Ascending aorta (tissue), 2 donors: ENCODE data around the gene PTPN1. TPM values are rescaled to one million over a fixed set of nuclear protein-coding genes. Genes with fewer than 3 reads are reported as not detected.
A peak's percentile ranks its signal among the peaks of the same experiment; 100 is the strongest.

Experiments
- DNase-seq, 2 donors: peaks; one replicate each; pipeline ENCODE4 v3.0.0-alpha.2; 2019; ENCODE audit warnings: low spot score in 2 of 2
- H3K27ac ChIP-seq, 2 donors: fragments of 200-600 bp; sonication (generic); one replicate each; pipeline ENCODE4 v1.5.1; 2016 to 2017; ENCODE audit warnings: mild to moderate bottlenecking in 1 of 2
- H3K27me3 ChIP-seq: fragments of 200-600 bp; sonication (generic); one replicate; pipeline ENCODE4 v1.5.1; 2017
- H3K36me3 ChIP-seq, 2 donors: fragments of 200-600 bp; sonication (generic); one replicate each; pipeline ENCODE4 v1.5.1; 2016
- H3K4me1 ChIP-seq, 2 donors: fragments of 200-600 bp; sonication (generic); one replicate each; pipeline ENCODE4 v1.5.1; 2016 to 2017; ENCODE audit warnings: mild to moderate bottlenecking in 1 of 2
- H3K4me3 ChIP-seq, 2 donors: fragments of 200-600 bp; sonication (generic); one replicate each; pipeline ENCODE4 v1.5.1; 2016 to 2017; ENCODE audit warnings: mild to moderate bottlenecking in 1 of 2
- H3K9me3 ChIP-seq, 2 donors: fragments of 200-600 bp; sonication (generic); one replicate each; pipeline ENCODE4 v1.5.1; 2016
- CTCF ChIP-seq, 3 experiments: fragments of 200-600 bp in 2 of 3; fragments of 450-650 bp in 1 of 3; sonication (generic) in 2 of 3; IDR thresholded peaks; one replicate each; pipeline ENCODE4 v1.5.1; 2016 to 2019; ENCODE audit warnings: antibody characterized with exemption in 3 of 3, mild to moderate bottlenecking in 1 of 3, moderate library complexity in 1 of 3
- intact Hi-C: fragments of 100-400 bp; cut with DNase I; formaldehyde crosslinking; loops from one replicate; pipeline ENCODE4 v1.15.1; 2023
- total RNA-seq: library from RNA; depleted of rRNA; stranded (reverse); fragments of >200 nt; gene quantifications from one replicate; pipeline ENCODE4 v1.1.0, GENCODE V29; 2016

PTPN1 gene
- total RNA-seq, 1 donor from 2014 or later: 30.2 TPM

DNA sequence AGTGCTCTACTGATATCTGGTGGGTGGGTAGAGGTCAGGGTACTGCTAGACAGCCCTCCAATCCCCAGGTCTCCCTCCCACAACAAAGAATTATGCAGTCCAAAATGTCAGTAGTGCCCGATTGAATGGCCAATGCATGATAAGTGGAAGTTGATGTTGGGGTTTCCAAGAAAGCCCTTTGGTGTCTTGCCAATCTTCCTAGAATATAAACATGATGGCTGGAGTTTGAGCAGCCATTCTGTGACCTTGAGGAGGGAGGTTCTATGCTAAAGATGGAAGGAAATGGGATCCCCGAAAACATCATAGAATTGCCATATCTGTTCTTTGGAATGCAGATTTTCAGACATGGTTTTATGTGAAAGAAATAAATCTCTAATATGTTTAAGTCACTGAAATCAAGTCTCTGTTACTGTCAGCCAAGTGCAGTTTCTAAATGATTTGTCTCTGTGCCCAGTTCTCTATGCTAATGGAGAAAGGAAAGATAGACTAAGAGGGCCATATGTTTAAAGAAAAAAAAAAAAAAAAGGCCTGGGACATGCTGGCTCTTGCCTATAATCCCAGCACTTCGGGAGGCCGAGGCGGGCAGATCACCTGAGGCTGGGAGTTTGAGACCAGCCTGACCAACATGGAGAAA is 32.8 kb upstream of the PTPN1 start:
- H3K9me3 ChIP-seq: no peaks in the 10 kb centered on the region
- TF ChIP-seq CTCF (IDR thresholded peaks at IDR 0.05): no peak
- intact Hi-C loops: no loop called here
- no peak overlapping the region for H3K27ac ChIP-seq
- no peaks in the 10 kb centered on the region for H3K27me3 ChIP-seq
- H3K4me1 ChIP-seq: no peaks in the 10 kb centered on the region
- no peak overlapping the region for H3K4me3 ChIP-seq
- no peaks in the 10 kb centered on the region for H3K36me3 ChIP-seq
- no peak for DNase-seq

- DNase-seq: peak; percentile 53 to 81
- intact Hi-C loops: no loop called here
These were observed 31.8 kb upstream of the PTPN1 start for GRCh38 chr20:50478162-50478990.

DNA sequence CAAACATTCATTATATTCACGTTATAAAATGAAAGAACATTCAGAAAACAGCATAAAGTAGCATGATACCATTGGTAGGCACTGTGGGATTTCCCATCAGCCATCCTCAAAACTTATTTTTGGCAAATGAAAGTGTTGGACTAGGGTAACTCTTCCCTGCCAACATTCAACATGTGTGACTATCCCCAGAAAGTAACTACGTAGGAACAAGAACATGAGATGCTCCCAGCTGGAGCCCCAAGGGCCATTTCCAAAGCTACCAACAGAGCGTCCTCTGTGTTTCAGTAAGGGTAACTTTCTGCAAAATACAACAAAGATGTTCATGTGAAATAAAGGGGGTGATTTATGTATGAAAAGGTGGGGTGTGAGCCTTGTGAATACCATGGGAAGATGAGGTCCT is 28.4 kb upstream of the PTPN1 start:
- no peaks in the 10 kb centered on the region for H3K36me3 ChIP-seq
- H3K4me3 ChIP-seq: no peak overlapping the region
- H3K27ac ChIP-seq: no peak overlapping the region
- peaks cover 0 to 3% of the 10 kb centered on the region in 2 donors for H3K4me1 ChIP-seq
- no peaks in the 10 kb centered on the region for H3K9me3 ChIP-seq
- H3K27me3 ChIP-seq: no peaks in the 10 kb centered on the region
- intact Hi-C loops: loop anchor here (2.0 to 5.0 kb wide), 2 partner anchors 29 to 96 kb away; partner anchors contain the start of gene PTPN1
- no peak for TF ChIP-seq CTCF (IDR thresholded peaks at IDR 0.05)
- DNase-seq: no peak

More at GRCh38 chr20:50478162-50478990, 31.8 kb upstream of the PTPN1 start:
- Histone ChIP-seq H3K27ac (no peak overlapping the region), H3K36me3 (no peaks in the 10 kb centered on the region), H3K9me3 (no peaks in the 10 kb centered on the region), H3K4me3 (no peak overlapping the region), H3K27me3 (no peaks in the 10 kb centered on the region), H3K4me1 (no peaks in the 10 kb centered on the region)
- TF ChIP-seq CTCF (IDR thresholded peaks at IDR 0.05): peak; percentile 28 to 66 (median 58)

GRCh38 chr20:50482396-50482981 is 27.7 kb upstream of the PTPN1 start:
- DNase-seq: no peak
- no peak for TF ChIP-seq CTCF (IDR thresholded peaks at IDR 0.05)
- Histone ChIP-seq H3K4me1 (peaks cover 0 to 3% of the 10 kb centered on the region in 2 donors), H3K36me3 (no peaks in the 10 kb centered on the region), H3K4me3 (peak overlapping the region in 1 of 2 donors; percentile 64), H3K27me3 (no peaks in the 10 kb centered on the region), H3K9me3 (no peaks in the 10 kb centered on the region), H3K27ac (peak overlapping the region in 1 of 2 donors; percentile 74)
- intact Hi-C loops: loop anchor here (2.0 to 5.0 kb wide), 2 partner anchors 28 to 95 kb away; partner anchors contain the start of gene PTPN1

- intact Hi-C loops: loop anchor here (5.0 kb wide), 1 partner anchor 93 kb away; no protein-coding TSS in a partner anchor
- DNase-seq: no peak
- no peaks in the 10 kb centered on the region for H3K9me3 ChIP-seq
- peaks cover 0 to 3% of the 10 kb centered on the region in 2 donors for H3K4me1 ChIP-seq
- no peak for TF ChIP-seq CTCF (IDR thresholded peaks at IDR 0.05)
- H3K27me3 ChIP-seq: no peaks in the 10 kb centered on the region
- no peaks in the 10 kb centered on the region for H3K36me3 ChIP-seq
- peak overlapping the region; percentile 74 to 77 for H3K27ac ChIP-seq
- H3K4me3 ChIP-seq: peak overlapping the region; percentile 54 to 64
These were observed 25.8 kb upstream of the PTPN1 start for GRCh38 chr20:50484271-50484976.
